Cardiac septum (tissue), 1 donor: ENCODE data around the gene LILRB3. TPM values are rescaled to one million over a fixed set of nuclear protein-coding genes. Genes with fewer than 3 reads are reported as not detected.
"Not testable (repeated sequence)": the region's sequence is repeated elsewhere in the genome, so short reads cannot be mapped to it uniquely, and the experiment has no call there.

Experiments
- DNase-seq: peaks from one replicate; pipeline ENCODE4 v3.0.0-alpha.2; 2020; ENCODE audit warnings: low spot score
- intact Hi-C: fragments of 100-400 bp; cut with DNase I; formaldehyde crosslinking; loops from one replicate; pipeline ENCODE4 v1.14.0; 2022
- total RNA-seq: library from RNA; stranded (reverse); fragmentation: NEBNext Ultra II Directional; extraction: Animal tissue kit (Norgen Biotek cat#: 25700); gene quantifications from one replicate; pipeline ENCODE4 v1.2.1, GENCODE V29; 2021
- donor health status: DM: no; HTN: no; CAD: no.

The LILRB3 gene
- total RNA-seq, 1 donor from 2014 or later: 2.7 TPM

GRCh38 chr19:54245936-54246335 is 23.1 kb upstream of the LILRB3 start:
- DNase-seq: no peak
- intact Hi-C loops: no loop called here

GRCh38 chr19:54243809-54244208 is 21.0 kb upstream of the LILRB3 start:
- DNase-seq, intact Hi-C loops: not testable (repeated sequence)

GRCh38 chr19:54242646-54243045 is 19.8 kb upstream of the LILRB3 start, which contains the start of gene LILRA6:
TSS of gene LILRA6 (minus strand) at chr19:54242790.
- DNase-seq: peak; percentile 88
- intact Hi-C loops: not testable (repeated sequence)

GRCh38 chr19:54242234-54242633 is 19.4 kb upstream of the LILRB3 start:
- intact Hi-C loops, DNase-seq: not testable (repeated sequence)

DNA sequence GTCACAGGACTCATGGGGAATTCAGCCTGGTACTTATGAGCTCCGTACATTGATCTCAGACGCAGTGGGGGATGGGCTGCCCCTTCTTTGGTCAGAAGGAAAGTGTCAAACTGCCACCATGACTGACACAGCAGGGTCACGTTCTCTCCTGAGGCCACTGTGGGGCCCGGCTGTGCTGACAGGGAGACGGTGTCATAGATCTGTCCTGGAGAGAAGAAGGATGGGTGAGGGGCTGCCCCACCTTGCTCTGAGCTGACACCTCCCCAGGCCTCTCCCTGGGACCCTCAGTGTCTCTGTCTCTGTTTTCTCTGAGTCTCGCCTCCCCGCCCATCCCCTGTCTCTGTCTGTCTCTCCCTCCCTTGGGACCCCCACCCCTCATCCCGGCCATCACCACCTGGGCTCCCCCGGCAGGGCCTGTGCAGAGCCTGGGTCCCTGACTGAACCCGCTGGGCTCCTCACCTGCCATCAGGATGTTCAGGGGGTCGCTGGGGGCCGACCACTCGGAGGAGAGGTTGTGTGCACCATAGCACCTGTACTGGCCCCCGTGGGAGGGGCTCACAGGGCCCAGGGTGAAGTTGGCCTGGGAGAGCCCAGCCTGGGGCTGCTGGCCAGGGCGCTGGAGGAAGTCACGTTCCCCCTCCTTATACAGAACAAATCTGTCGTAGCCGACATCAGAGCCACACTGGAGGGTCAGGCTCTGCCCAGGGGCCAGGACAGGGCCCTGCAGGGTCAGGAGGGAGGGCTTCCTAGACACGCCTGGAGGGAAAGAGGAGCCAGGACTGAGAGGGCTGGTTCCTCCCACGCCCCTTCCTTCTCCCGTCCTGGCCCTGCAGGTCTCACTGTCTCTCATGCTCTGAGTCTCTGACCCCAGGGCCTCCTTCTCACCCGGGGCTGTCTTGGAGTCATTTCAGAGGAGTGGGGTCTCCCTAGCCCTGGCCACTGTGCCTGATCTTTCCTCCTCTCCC is 17.8 kb upstream of the LILRB3 start:
- intact Hi-C loops: not testable (repeated sequence)

GRCh38 chr19:54239491-54240371 is 16.9 kb upstream of the LILRB3 start:
- peak; percentile 60 for DNase-seq
- intact Hi-C loops: not testable (repeated sequence)

More for the DNA sequence above, 17.8 kb upstream of the LILRB3 start:
- DNase-seq: peak; percentile 71

GRCh38 chr19:54233941-54234340 is 11.1 kb upstream of the LILRB3 start:
- intact Hi-C loops: no loop called here
- no peak for DNase-seq

DNA sequence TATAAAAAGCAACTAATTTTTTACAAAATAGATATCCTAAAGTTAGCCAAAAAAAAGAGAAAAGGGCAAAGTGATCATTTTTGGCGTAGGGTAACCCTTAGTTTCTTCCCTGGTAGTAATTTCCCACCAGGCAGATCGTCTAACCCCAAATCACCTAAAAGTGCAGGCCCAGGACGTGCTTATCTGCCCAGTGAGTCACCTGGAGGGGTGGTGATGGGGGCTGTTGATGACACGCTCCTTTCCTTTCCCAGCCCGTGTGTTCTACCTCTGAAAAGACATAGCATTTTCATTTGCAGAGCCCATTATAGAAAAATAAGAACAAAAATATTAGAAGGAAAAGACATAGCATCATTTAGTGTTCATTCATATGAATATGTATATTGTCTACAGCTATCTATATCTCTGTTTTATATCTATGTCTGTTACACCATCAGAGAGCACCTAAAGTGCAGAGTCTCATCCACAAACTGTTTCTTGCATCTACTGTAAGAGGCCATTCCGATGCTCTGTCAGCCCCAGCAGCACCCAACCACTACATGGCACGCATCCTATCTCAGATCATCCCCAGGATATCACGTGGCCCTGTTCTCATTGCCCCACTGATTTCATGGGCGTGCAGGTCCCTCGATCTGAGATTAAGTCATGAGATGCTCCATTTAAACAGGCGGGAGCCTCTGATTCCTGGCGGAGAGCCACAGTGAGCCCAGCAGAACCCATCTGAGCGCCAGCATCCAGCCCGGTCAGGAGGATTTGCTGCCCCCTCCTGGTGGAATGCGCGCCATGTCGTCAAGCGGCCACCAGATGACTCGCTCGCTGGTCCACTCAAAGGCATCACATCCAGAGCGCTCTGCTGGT is 8.5 kb upstream of the LILRB3 start:
- peak; percentile 95 for DNase-seq
- intact Hi-C loops: loop anchor here (1.0 kb wide), 1 partner anchor 63 kb away; no protein-coding TSS in a partner anchor

DNA sequence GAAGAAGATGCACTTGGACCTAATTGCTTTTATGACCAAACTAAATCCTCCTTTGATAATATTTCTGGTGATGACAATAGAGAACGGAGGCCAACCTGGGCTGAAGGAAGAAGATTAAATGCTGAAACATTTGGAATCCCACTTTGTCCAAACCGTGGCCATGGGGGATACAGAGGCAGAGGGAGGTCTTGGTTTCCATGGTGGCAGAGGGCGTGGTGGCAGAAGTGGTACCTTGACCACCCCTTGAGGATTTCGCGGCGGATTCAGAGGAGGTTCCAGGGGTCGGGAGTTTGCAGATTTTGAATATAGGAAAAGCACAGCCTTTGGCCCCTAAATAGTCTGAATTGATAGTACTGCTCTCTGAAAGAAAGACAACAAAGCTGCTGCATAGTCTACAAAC is 7.2 kb upstream of the LILRB3 start:
- no peak for DNase-seq
- intact Hi-C loops: no loop called here

DNA sequence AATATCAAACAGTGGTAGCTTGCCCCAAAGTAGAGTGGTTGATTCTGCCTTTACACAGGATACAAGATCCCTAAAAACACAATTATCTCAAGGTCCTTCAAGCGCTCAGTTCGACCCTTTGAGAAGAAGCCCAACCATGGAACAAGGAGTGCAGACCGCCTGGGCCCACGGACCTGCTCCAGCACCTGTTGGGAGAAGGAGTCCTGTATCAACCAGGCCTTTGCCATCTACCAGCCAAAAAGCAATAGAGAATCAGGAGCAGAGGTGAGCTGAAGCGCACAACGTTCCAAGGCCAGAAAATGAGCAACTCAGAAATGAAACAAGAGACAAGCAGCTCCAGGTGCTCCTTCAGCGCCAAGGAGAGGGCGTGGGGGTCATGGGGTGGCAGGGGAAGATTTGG is 6.3 kb upstream of the LILRB3 start:
- intact Hi-C loops: no loop called here
- DNase-seq: no peak

GRCh38 chr19:54224619-54225018 is 1.8 kb upstream of the LILRB3 start:
- intact Hi-C loops, DNase-seq: not testable (repeated sequence)

DNA sequence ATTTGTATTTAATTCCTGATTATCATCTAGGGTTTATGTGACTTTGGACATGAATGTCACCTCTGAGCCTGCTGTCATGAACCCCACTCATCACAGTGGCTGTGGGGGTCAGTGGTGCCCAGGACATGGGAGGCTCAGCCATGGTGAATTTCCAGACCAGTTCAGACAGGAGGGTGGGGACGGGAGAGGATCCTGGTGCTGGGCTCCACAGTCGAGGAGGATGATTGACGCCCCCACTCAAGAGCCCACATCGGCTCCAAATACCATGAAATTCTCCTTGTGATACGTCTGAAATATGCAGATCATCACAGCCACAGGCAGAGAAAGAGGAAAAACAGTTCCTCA is 1.1 kb upstream of the LILRB3 start:
- DNase-seq, intact Hi-C loops: not testable (repeated sequence)

- intact Hi-C loops, DNase-seq: not testable (repeated sequence)
Observed at GRCh38 chr19:54223277-54223936, 600 bp upstream of the LILRB3 start.

GRCh38 chr19:54221947-54222346 is 860 bp downstream of the LILRB3 start:
- intact Hi-C loops, DNase-seq: not testable (repeated sequence)

GRCh38 chr19:54219702-54220101 is 3.1 kb downstream of the LILRB3 start:
- intact Hi-C loops, DNase-seq: not testable (repeated sequence)

DNA sequence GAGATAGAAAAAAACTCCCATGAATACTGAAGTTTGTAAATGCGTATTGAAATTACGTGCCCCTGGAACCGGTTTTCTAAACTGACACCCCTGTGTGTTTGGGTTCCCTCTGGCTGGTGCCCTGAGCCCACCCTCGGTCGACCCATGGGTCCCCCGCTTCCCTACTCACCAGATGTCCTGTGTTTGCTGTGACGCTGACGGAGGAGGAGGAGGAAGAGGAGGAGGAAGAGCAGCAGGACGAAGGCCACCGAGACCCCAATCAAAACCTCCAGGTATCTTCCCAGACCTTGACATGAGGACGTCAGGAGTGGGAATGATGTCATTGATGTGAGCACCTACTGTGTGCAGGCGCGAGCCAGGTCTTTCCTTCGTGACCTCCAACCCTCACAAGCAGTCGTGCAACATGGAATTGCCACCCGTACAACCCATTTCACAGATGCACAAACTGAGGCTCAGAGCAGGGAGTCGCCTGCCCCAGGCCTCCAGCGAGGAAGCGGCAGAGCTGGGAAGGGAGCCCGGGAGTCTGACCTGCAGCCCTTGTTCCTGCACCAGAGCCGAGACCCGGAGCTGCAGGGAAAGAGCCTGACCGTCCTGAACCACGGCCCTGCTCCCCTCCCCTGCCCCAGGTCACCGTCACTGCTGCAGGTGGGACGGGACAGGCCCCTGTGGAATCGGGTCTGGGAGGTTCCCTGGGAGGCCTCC is 3.7 kb downstream of the LILRB3 start:
- intact Hi-C loops: no loop called here
- DNase-seq: no peak

GRCh38 chr19:54218259-54218658 is 4.5 kb downstream of the LILRB3 start:
- intact Hi-C loops: no loop called here
- no peak for DNase-seq
